Measurements from ENCODE around the gene SGK1. TPM values are rescaled to one million over a fixed set of nuclear protein-coding genes. Genes with fewer than 3 reads are reported as not detected.

The SGK1 gene
- total RNA-seq, 1 experiment from 2014 or later, result 7.8 TPM

DNA sequence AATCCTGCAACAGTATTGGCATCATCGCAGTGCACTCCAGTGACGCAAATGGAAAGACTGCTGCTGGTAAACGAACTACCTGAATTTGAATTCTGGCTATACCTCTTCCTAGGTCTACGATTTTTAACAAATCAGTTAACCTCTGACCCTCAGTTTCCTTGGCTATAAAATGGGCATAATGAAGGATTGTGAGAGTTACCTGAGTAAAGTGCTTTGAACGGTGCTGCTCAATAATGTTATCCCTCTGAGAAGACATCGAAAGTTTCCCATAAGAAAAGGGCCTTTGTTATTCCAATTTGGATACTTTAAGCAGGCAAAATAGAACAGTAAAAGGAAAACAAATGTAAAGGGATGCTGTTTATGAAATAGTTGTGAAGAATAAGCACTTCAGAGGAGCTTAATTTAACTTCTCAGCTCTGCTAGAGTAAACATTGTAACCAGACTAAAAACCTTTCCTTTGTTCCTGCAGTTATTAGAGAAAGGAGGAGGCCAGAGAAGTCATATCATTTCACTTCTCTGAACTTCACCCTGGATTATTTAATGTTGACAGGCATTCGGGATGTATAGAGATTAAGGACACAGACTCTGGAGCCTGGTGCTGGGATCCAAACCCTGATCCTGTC is 5.8 kb downstream of the SGK1 start:
- Histone ChIP-seq H2BK5ac (ENCODE audit: insufficient read length, low read length) (no peak overlapping the region), H3T11ph (ENCODE audit: low read length) (no peak overlapping the region), H4K91ac (ENCODE audit: insufficient read length, low read depth, low read length) (no peak overlapping the region), H3K18ac (ENCODE audit: insufficient read length, low read depth, low read length) (no peak overlapping the region), H3K9ac (ENCODE audit: extremely low read depth, insufficient read length, low read length) (no peak overlapping the region), H3K79me2 (ENCODE audit: insufficient read depth, low read length) (no peaks in the 10 kb centered on the region), H3K23me2 (ENCODE audit: insufficient read length, low read depth, low read length, poor library complexity, severe bottlenecking) (peaks cover 3% of the 10 kb centered on the region), H2BK120ac (ENCODE audit: low read depth, low read length, poor library complexity, severe bottlenecking) (no peak overlapping the region), H3K79me1 (ENCODE audit: insufficient read depth, low read depth, low read length, poor library complexity, severe bottlenecking) (no peaks in the 10 kb centered on the region), H3K27ac (ENCODE audit: insufficient read length, low read depth, low read length) (no peak overlapping the region), H2BK12ac (ENCODE audit: insufficient read length, low read depth, low read length) (no peak overlapping the region), H3K56ac (ENCODE audit: insufficient read length, low read depth, low read length) (no peak overlapping the region), H3K27me3 (ENCODE audit: insufficient read depth, low read length) (no peaks in the 10 kb centered on the region), H3K4ac (ENCODE audit: low read depth, low read length) (no peak overlapping the region), H3K14ac (ENCODE audit: insufficient read depth, low read length) (no peak overlapping the region), H3K23ac (ENCODE audit: insufficient read length, low read depth, low read length) (no peak overlapping the region), H4K20me1 (ENCODE audit: control insufficient read depth, insufficient read depth, insufficient read length) (no peaks in the 10 kb centered on the region), H2BK20ac (ENCODE audit: low read depth, low read length, poor library complexity, severe bottlenecking) (no peak overlapping the region), H3K4me1 (ENCODE audit: insufficient read depth, low read length) (peaks cover 5% of the 10 kb centered on the region; the same call in 1 of the 2 replicates), H3K4me2 (ENCODE audit: insufficient read depth, insufficient read length, low read length) (no peak overlapping the region), H2AFZ (ENCODE audit: low read length) (no peak overlapping the region), H4K5ac (ENCODE audit: insufficient read length, low read depth, low read length) (no peak overlapping the region), H2AK5ac (ENCODE audit: insufficient read length, low read length) (no peak overlapping the region), H4K8ac (replicated peaks; ENCODE audit: insufficient read length, low read depth, low read length) (no peak overlapping the region), H2BK15ac (ENCODE audit: low read depth, low read length) (no peak overlapping the region), H3K9me3 (ENCODE audit: control insufficient read depth, low read depth, low read length) (no peaks in the 10 kb centered on the region)
- TF ChIP-seq, protein P1, sequence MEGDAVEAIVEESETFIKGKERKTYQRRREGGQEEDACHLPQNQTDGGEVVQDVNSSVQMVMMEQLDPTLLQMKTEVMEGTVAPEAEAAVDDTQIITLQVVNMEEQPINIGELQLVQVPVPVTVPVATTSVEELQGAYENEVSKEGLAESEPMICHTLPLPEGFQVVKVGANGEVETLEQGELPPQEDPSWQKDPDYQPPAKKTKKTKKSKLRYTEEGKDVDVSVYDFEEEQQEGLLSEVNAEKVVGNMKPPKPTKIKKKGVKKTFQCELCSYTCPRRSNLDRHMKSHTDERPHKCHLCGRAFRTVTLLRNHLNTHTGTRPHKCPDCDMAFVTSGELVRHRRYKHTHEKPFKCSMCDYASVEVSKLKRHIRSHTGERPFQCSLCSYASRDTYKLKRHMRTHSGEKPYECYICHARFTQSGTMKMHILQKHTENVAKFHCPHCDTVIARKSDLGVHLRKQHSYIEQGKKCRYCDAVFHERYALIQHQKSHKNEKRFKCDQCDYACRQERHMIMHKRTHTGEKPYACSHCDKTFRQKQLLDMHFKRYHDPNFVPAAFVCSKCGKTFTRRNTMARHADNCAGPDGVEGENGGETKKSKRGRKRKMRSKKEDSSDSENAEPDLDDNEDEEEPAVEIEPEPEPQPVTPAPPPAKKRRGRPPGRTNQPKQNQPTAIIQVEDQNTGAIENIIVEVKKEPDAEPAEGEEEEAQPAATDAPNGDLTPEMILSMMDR (conservative IDR thresholded peaks at IDR 0.05), result no peak
- H3K9me3 Mint-ChIP-seq, result peaks cover 0 to 4% of the 10 kb centered on the region in 2 experiments; a peak in 1 of 5 replicates
- no peak overlapping the region for H3K4me3 Mint-ChIP-seq
- no peak for DNase-seq
- H3K27me3 Mint-ChIP-seq (ENCODE audit: low read depth), result peaks cover 11% of the 10 kb centered on the region
- H3K4me1 Mint-ChIP-seq, result peaks cover 55 to 61% of the 10 kb centered on the region in 2 experiments
- no CpG with 5 or more reads among the region's 7 CpGs for WGBS (ENCODE audit: extremely low coverage, insufficient read length, low lambda C conversion rate)
- H3K36me3 Mint-ChIP-seq (ENCODE audit: insufficient read depth in 1 of 3, low read depth in 3 of 3), result no peaks in the 10 kb centered on the region
- peak overlapping the region in 1 of 3 experiments; percentile 63; a peak in 1 of 7 replicates for H3K27ac Mint-ChIP-seq
